HG03135 (cell line): ENCODE data around the gene TRPT1.

Experiments used
- ATAC-seq: cut with Tn5 transposase; IDR thresholded peaks from one replicate; pipeline ENCODE4 v1.9.1; 2021; ENCODE audit warnings: mild to moderate bottlenecking, moderate library complexity; ENCODE audit not compliant: unreplicated experiment

The TRPT1 gene

GRCh38 chr11:64210301-64211020 lies 15.5 kb downstream of the TRPT1 start:
- ATAC-seq = no peak

DNA sequence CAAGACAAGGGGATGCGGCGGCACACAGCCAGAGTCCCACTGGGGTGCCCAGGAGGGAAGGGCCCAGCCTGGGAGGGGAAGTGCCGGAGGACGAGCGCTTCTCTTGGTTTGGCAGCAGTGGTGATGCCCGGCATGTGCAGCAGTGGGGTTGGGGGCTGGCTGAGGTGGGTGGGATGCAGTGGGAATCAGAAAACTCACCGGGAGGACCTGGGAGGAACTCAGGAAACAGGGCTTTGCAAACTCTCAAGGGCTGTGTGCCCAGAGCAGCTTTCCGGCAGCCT lies 16.5 kb downstream of the TRPT1 start:
- ATAC-seq = no peak

- ATAC-seq = no peak
Measured at GRCh38 chr11:64208796-64209562, 17.0 kb downstream of the TRPT1 start.

- no peak for ATAC-seq
Measured at GRCh38 chr11:64208086-64208795, 17.7 kb downstream of the TRPT1 start.

GRCh38 chr11:64207256-64208085 lies 18.5 kb downstream of the TRPT1 start:
- ATAC-seq = peak; percentile 67

DNA sequence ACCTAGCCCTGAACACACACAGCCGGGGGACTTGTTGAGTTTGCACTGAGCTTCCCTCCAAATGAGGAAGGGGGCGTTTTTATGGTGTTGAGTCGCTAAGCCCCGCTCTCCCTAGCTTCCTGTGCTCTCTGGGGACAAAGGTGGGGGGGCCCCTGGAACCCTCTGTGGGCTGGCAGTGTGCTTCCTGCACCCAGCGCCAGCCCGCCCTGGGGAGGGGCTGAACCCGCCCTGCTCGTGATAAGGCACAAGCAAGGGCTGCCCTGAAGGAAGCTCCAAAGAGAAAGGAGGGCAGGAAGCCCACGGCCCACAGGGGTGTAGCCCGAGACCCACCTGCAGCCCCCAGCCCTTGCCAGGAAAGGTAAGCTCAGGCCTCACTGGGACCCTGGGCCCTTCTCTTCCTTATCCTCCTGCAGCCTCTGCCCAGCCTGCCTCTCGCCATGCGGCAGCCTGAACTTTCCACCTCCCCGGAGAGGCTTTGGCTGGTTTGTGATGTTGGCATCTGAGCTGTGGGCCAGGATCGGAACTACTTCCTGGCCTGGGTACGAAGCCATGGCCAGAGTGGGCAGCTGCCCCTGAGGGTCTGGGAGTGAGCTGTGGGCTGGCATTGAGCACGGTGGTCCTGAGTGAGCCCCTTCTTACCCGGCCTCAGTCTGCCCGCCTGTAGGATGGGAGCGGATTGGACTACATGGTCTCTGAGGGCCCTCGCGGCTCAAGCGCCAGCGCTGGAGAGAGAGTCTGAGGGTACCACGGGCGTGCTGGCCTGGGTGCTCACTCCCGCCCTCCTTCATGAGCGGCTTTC lies 19.3 kb downstream of the TRPT1 start, which contains the start of gene FERMT3:
TSS of gene FERMT3 (plus strand) at position 265 of the 799 bp plus-strand sequence. CDS start 644 bp downstream, outside the sequence.
- ATAC-seq = peak; percentile 1

- no peak for ATAC-seq
Measured at GRCh38 chr11:64204464-64204989, 21.5 kb downstream of the TRPT1 start.

GRCh38 chr11:64204080-64204440 lies 21.9 kb downstream of the TRPT1 start:
- ATAC-seq = no peak

DNA sequence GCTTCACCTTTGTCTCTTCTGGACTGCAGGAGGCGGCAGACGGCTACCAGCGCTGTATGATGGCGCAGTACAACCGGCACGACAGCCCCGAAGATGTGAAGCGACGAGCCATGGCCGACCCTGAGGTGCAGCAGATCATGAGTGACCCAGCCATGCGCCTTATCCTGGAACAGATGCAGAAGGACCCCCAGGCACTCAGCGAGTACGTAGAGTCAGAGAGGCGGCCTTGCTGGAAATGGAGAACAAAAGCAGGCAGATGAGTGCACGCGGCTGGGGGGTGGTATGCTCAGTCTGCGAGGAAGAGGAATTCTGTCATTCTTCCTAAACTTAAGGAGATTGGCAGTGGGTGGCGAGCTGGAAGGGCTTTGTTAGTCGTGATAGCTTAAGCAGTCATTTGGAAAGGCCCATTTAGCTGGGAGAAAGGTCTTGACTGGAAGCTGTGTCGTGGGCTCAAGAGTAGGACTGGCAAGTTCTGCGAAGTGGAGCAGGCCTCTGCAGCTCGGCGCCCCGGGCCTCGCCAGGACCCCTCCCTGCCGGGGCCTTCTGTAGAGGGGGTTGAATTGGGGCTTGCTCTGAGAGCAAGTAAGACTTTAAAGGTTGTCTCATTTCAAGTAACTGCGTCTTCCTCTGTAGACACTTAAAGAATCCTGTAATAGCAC lies 22.4 kb downstream of the TRPT1 start:
- no peak for ATAC-seq

DNA sequence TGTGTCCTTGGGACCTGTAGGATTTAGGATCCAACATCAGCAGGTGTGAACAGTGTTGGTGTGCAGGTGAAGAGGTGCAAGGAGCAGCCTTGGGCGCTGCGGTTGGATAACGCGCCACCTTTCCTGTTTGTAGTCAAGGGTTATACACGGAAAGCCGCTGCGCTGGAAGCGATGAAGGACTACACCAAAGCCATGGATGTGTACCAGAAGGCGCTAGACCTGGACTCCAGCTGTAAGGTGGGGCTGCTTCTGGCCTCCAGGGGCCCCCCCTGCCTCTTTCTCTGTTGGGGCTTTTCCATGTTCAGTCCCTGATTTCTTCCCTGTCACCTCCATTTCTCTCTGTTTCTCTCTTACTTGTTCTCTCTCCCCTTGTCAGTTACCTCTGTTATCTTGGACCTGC lies 23.0 kb downstream of the TRPT1 start:
- ATAC-seq = no peak

DNA sequence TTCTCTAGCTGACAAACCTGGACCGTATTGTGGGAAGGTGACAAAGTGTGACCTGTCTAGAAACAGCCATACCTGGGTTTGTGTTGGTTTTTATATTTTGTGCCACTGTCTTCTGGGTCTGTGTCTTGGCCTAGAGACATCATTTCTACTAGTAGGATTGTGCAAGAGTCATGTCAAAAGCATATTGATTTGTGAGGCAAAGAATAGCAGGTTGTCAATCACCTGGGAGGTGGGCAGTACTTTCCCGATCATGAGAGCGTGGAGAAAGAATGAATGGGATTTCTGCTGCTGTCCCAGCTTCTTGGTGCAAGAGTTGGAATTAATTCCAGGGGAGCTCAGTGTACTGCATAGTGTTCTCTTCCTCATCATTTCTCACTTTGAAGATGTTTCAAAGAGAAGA lies 24.4 kb downstream of the TRPT1 start:
- ATAC-seq = no peak

- ATAC-seq = no peak
Measured at GRCh38 chr11:64198511-64198910, 27.5 kb downstream of the TRPT1 start.

DNA sequence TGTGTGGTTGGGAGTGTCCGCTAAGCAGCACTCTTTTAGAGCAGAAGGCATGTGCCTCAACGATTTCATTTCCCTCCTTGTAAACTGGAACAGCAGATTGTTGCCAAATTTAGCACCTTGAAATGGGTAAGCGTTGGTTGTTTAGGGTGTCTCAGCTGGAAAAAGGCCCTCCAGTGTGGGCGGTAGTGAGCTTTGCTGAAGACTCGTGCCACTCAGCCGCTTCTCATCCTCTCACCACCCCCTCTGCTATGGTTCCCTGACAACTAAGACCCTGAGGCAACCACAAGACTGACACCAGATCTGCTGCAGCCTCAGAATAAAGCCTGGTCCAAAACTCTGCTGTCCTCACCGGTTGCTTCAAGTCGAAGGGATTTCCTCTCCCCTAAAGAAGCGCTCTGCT lies 29.4 kb downstream of the TRPT1 start:
- ATAC-seq = no peak

- no peak for ATAC-seq
Measured at GRCh38 chr11:64192434-64192833, 33.6 kb downstream of the TRPT1 start.

- no peak for ATAC-seq
Measured at GRCh38 chr11:64186492-64187165, 39.4 kb downstream of the TRPT1 start.

- peak; percentile 84 for ATAC-seq
Measured at GRCh38 chr11:64185693-64186491, 40.1 kb downstream of the TRPT1 start, which contains the start of gene STIP1. TSS of gene STIP1 (plus strand) at chr11:64186171. CDS start at chr11:64186262, 91 bp downstream.

DNA sequence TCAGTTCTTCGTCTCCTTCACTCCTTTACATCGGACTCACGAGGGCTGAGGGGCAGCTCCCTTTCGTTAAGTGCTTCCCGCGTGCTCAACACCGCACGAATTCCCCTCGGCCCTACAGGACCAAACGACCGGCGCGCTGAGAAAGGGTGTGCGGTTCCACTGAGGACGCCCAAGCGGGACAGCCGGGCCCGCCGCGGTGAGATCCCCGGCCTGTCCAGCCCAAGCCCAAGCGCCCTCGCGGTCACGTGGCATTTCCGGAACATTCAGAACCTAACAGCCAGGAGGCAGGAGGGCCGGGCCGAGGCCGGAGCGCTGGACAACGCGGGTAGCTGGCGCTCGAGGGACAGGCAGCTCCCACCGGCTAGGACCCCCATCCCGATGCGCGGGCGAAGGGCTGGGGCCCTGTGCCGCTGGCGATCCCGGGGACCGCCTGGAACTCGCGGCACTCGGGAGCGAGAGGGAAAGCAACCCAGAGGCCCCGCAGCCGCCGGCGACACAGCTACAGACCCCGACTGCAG lies 40.8 kb downstream of the TRPT1 start:
- ATAC-seq = peak; percentile 28

DNA sequence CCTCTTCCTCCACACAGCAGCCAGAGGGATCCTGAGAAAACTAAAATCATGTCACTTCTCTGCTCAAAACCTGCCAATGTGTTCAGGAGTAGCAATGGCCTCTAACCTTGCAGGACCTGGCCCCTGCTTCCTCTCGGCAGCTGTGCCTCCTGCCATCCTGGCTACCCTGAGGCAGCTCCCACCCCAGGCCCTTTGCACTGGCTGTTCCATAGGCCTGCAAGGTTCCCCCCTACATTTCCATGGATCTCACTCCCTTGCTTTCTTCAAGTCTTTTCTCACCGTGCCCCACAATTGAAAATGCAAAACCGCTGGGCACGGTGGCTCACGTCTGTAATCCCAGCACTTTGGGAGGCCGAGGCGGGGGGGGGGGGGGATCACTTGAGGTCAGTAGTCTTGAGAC lies 42.1 kb downstream of the TRPT1 start:
- ATAC-seq = no peak
